Forelimb muscle (tissue), 1 donor: ENCODE measurements around the gene ZNF414. TPM values are rescaled to one million over a fixed set of nuclear protein-coding genes. Genes with fewer than 3 reads are reported as not detected.
"Not testable (repeated sequence)": the region's sequence is repeated elsewhere in the genome, so short reads cannot be mapped to it uniquely, and the experiment has no call there.

ENCODE experiments used
- DNase-seq: peaks from one replicate; pipeline ENCODE4 v3.0.0-alpha.2; 2013; ENCODE audit warnings: low read depth
- polyA plus RNA-seq: library from polyadenylated mRNA; unstranded; fragments of 120-200 nt; gene quantifications from one replicate; pipeline ENCODE4 v1.2.1, GENCODE V29; 2013; ENCODE audit not compliant: insufficient read length

The ZNF414 gene, protein sequence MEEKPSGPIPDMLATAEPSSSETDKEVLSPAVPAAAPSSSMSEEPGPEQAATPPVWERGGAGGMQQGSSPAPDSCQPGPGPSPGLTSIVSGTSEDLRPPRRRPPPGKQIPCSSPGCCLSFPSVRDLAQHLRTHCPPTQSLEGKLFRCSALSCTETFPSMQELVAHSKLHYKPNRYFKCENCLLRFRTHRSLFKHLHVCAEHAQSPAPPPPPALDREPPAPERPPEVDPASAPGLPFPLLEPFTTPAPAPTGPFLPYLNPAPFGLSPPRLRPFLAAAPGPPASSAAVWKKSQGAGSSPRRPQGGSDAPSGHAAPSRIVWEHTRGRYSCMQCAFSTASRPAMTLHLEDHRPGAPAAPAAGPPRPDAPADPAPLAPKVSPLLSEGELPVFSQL
- polyA plus RNA-seq: 13.8 TPM

- DNase-seq: peak; percentile 75
Measured at GRCh38 chr19:8513687-8514504, at the start of gene ZNF414. Gene ZNF414, minus strand, starts transcription at chr19:8514167. Its CDS starts 121 bp downstream, at chr19:8514046.

GRCh38 chr19:8561075-8561764 is 47.3 kb upstream of the ZNF414 start:
- DNase-seq: no peak

GRCh38 chr19:8558325-8558724 is 44.4 kb upstream of the ZNF414 start:
- no peak for DNase-seq

GRCh38 chr19:8557642-8558238 is 43.8 kb upstream of the ZNF414 start:
- no peak for DNase-seq

DNA sequence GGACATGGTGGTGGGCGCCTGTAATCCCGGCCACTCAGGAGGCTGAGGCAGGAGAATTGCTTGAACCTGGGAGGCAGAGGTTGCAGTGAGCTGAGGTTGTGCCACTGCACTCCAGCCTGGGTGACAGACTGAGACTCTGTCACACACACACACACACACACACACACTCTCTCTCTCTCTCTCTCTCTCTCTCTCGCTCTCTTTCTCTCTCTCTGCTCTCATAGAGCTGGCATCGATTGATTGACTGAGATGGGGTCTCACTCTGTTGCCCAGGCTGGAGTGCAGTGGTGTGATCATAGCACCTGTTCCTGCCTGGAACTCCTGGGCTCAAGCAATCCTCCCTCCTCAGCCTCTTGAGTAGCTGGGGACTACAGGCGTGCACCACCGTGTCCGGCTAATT is 39.8 kb upstream of the ZNF414 start:
- DNase-seq: not testable (repeated sequence)

GRCh38 chr19:8552810-8553209 is 38.8 kb upstream of the ZNF414 start:
- DNase-seq: no peak

- no peak for DNase-seq
Measured at GRCh38 chr19:8550070-8550469, 36.1 kb upstream of the ZNF414 start.

- DNase-seq: no peak
Measured at GRCh38 chr19:8545743-8546142, 31.8 kb upstream of the ZNF414 start.

DNA sequence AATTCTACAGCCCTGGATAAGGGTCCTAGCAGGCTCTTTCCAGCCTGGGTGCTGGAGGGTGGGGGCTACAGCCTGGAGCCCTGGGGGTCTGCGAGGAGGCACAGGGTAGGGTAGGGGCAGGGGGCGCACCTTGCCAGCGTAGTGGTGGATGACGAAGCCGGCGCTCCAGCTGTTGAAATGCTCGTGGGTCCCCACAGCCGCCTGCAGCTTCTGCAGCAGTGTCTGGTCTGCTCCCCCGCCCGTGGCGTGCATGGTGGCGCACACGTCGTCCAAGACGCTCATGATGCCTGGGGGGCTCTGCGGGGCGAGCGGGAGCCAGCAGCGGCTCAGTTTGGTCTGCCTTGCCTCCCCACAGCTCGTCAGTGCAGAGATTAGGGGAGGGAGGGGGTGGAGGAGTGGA is 30.2 kb upstream of the ZNF414 start:
- DNase-seq: no peak

- DNase-seq: no peak
Measured at GRCh38 chr19:8539621-8540149, 25.7 kb upstream of the ZNF414 start.

GRCh38 chr19:8537099-8537498 is 23.1 kb upstream of the ZNF414 start:
- DNase-seq: no peak

DNA sequence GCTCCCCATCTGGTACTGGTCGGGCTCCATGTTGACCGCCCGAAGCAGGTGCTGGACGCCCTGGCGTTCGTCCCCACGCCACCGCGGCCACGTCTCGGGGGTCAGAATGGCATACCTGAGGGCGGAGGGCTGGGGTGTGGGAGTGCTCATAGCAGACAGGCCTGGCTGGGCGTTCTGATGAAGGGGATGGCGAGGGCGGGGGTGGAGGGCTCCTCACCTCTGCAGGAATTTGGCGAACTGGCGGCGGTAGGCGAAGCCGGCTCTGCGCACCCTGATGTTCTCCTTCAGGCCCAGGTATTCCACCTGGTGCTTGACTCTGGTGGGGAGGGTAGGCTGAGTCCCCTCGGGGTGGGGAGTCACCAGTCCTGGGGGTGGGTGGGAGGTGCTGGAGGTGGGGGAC is 22.3 kb upstream of the ZNF414 start:
- no peak for DNase-seq

DNA sequence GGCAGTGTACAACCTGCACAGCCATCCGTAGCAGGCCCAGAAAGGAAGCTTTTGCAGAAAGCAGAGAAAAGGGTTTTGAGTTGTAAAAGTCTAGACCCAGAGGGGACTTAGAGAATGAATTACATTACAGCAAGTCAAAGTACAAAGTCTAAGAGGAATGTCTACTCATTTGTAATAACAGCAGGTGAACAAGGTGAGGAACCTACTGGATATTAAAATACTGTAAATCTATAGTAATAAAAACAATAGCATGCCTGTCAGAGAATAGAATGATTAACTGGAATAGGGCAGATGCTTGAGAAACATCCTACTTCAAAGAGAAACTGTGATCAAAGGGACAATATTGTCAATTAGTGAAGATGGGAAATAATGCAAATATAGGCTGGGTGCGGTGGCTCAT is 18.3 kb upstream of the ZNF414 start:
- no peak for DNase-seq

- no peak for DNase-seq
Measured at GRCh38 chr19:8531470-8531869, 17.5 kb upstream of the ZNF414 start.

- no peak for DNase-seq
Measured at GRCh38 chr19:8530061-8530679, 16.2 kb upstream of the ZNF414 start.

- no peak for DNase-seq
Measured at GRCh38 chr19:8529369-8530006, 15.5 kb upstream of the ZNF414 start.

DNA sequence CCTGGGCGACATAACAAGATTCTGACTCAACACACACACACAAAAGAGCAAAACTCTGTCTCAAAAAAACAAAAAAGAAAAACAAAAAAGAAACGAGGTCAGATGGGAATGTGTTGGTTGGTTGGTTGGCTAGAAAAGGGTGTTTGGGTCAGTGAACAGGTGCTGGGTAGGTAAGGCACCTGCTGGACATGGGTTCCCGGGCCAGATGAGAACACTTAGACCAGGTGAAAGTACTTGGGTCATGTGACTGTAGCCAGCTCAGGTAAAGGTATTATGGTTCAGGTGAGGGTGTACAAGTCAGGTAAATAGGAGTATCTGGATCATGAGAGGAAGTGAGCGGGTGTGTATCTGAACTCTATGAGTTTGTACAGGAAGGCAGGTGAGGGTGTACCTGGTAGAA is 14.5 kb upstream of the ZNF414 start:
- DNase-seq: no peak

GRCh38 chr19:8526345-8527091 is 12.6 kb upstream of the ZNF414 start:
- peak; percentile 68 for DNase-seq

DNA sequence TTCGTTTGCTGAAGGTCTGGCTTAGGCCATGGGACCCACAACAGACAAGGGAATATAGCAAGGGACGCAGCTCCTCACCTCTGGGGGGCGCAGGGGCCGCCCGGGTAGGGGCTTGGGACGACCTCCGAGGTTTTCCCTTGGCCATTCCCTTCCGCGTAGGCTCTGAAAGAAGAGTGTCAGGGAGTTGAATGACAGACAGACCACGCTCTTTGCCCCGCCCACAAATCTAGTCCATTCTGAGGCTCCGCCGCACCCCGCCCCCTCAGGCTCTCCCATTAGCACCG is 11.4 kb upstream of the ZNF414 start:
- DNase-seq: no peak

DNA sequence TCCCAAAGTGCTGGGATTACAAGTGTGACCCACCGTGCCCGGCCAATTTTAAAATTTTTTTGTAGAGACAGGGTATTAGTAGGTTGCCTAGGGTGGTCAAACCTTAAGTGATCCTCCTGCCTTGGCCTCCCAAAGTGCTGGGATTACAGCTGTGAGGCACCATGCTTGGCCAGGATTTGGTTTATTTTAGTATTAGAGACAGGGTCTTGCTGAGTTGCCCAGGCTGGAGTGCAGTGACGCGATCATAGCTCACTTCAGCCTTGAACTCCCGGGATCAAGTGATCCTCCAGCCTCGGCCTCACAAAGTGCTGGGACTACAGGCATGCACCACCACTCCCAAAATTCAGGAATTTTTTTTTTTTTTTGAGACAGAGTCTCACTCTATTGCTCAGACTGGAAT is 5.4 kb upstream of the ZNF414 start:
- no peak for DNase-seq
